MCF 10A (cell line): ENCODE measurements around the gene TFF3. TPM values are rescaled to one million over a fixed set of nuclear protein-coding genes. Genes with fewer than 3 reads are reported as not detected.

ENCODE experiments used
- BruUV-seq: library from RNA; stranded (reverse); fragments of 400-500 nt; replicated peaks from 2 replicates; lab custom pipeline; 2021; lab: Mats Ljungman, UMichigan
- CTCF ChIA-PET: fragments of 300-600 bp; sonication (Branson Sonifier 250); formaldehyde crosslinking; extraction: SDS; loops from one replicate; lab custom pipeline; 2021; ENCODE audit warnings: antibody characterized with exemption, inconsistent platforms; lab: Yijun Ruan, JAX
- POLR2A ChIA-PET: fragments of 300-600, 350-650 bp; sonication (Branson Sonifier 250); formaldehyde crosslinking; extraction: SDS; loops from one replicate; lab custom pipeline; 2020; ENCODE audit warnings: antibody characterized with exemption, inconsistent platforms; lab: Yijun Ruan, JAX
- DNase-seq: peaks from one replicate; pipeline ENCODE4 v3.0.0-alpha.2; 2018; ENCODE audit not compliant: unreplicated experiment
- H3K27ac Mint-ChIP-seq: one replicate; pipeline ENCODE4 v1.8.0; 2022; ENCODE audit warnings: mild to moderate bottlenecking, low read depth, mixed read lengths; ENCODE audit not compliant: unreplicated experiment
- H3K27me3 Mint-ChIP-seq: one replicate; pipeline ENCODE4 v1.8.0; 2022; ENCODE audit warnings: mixed read lengths; ENCODE audit not compliant: insufficient read depth, unreplicated experiment
- H3K36me3 Mint-ChIP-seq: one replicate; pipeline ENCODE4 v1.8.0; 2022; ENCODE audit warnings: mild to moderate bottlenecking, moderate library complexity, mixed read lengths; ENCODE audit not compliant: insufficient read depth, unreplicated experiment
- H3K4me1 Mint-ChIP-seq: one replicate; pipeline ENCODE4 v1.8.0; 2022; ENCODE audit warnings: mixed read lengths; ENCODE audit not compliant: insufficient read depth, unreplicated experiment
- H3K4me3 Mint-ChIP-seq: one replicate; pipeline ENCODE4 v1.8.0; 2022; ENCODE audit warnings: mild to moderate bottlenecking, moderate library complexity, mixed read lengths; ENCODE audit not compliant: unreplicated experiment
- H3K9me3 Mint-ChIP-seq: one replicate; pipeline ENCODE4 v1.8.0; 2022; ENCODE audit warnings: mixed read lengths; ENCODE audit not compliant: unreplicated experiment
- CTCF ChIP-seq: fragments of 200-600 bp; IDR thresholded peaks from one replicate; pipeline ENCODE4 v1.8.0; 2022; ENCODE audit warnings: antibody characterized with exemption, mild to moderate bottlenecking; ENCODE audit not compliant: unreplicated experiment
- intact Hi-C: fragments of 100-400 bp; cut with micrococcal nuclease; formaldehyde crosslinking; loops from 2 replicates; pipeline ENCODE4 v1.14.1; 2022
- total RNA-seq: library from RNA; stranded (reverse); gene quantifications from 2 replicates; pipeline ENCODE4 v1.2.3, GENCODE V29; 2022

The TFF3 gene
- total RNA-seq, 1 experiment from 2014 or later = not detected

DNA sequence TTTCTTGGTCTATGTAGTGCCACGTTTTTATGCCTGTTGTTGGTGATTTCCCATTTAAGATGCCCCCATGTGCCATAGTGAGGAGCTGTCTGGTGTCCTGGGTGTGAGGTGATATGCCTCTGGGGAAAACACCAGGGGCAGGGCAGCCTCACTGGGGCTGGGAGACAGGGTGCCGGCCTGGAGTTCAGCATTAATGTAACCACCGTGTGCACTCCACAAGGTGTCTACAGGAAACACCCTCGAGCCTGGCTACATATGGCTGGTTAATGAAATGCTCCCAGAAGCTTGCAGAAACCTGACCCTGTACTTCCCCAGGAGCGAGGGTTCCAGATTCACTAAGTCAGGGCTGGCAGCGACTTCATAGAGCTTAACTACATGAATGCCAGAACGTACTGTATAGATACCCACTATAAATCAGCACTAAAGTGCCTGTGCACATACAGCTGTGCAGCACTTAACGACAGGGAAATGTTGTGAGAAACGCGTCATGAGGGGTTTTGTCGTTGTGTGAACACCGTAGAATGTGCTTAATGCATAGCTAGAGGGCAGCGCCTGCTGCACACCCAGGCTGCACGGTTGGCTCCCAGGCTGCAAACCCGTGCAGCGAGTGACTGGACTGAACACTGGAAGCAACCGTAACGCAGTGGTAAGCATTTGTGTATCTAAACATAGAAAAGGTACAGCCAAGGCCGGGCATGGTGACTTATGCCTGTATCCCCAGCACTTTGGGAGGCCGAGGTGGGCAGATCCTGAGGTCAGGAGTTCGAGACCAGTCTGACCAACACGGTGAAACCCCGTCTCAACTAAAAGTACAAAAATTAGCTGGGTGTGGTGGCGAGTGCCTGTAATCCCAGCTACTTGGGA is 25.2 kb upstream of the TFF3 start:
- Mint-ChIP-seq H3K27ac (no peak overlapping the region), H3K9me3 (no peaks in the 10 kb centered on the region), H3K4me3 (no peak overlapping the region), H3K27me3 (peaks cover 8% of the 10 kb centered on the region), H3K4me1 (no peaks in the 10 kb centered on the region), H3K36me3 (no peaks in the 10 kb centered on the region)
- intact Hi-C loops = no loop called here
- DNase-seq = no peak
- BruUV-seq = no TSS peak
- no peak for TF ChIP-seq CTCF
- CTCF ChIA-PET = interaction anchor here (0.8 to 1.6 kb wide), 3 partner anchors 24 to 41 kb away, joined by 3 to 5 read pairs (median 3); no protein-coding TSS in a partner anchor
- POLR2A ChIA-PET = no interaction called here

- BruUV-seq = no TSS peak
- H3K4me3 Mint-ChIP-seq = no peak overlapping the region
- POLR2A ChIA-PET = interaction anchor here (0.5 kb wide), 1 partner anchor 19 kb away, joined by 3 read pairs; no protein-coding TSS in a partner anchor
- no peak overlapping the region for H3K27ac Mint-ChIP-seq
- no peak for TF ChIP-seq CTCF
- no peaks in the 10 kb centered on the region for H3K4me1 Mint-ChIP-seq
- no peak for DNase-seq
- H3K27me3 Mint-ChIP-seq = peaks cover 18% of the 10 kb centered on the region
- CTCF ChIA-PET = interaction anchor here (0.6 to 1.6 kb wide), 3 partner anchors 29 to 111 kb away, joined by 3 to 5 read pairs (median 4); no protein-coding TSS in a partner anchor
- no peaks in the 10 kb centered on the region for H3K9me3 Mint-ChIP-seq
- H3K36me3 Mint-ChIP-seq = no peaks in the 10 kb centered on the region
- intact Hi-C loops = no loop called here
These were observed 23.8 kb upstream of the TFF3 start for GRCh38 chr21:42338729-42339715.

- Mint-ChIP-seq H3K4me1 (no peaks in the 10 kb centered on the region), H3K27ac (no peak overlapping the region), H3K27me3 (peaks cover 27% of the 10 kb centered on the region), H3K4me3 (no peak overlapping the region), H3K36me3 (no peaks in the 10 kb centered on the region), H3K9me3 (no peaks in the 10 kb centered on the region)
- intact Hi-C loops = no loop called here
- no TSS peak for BruUV-seq
- POLR2A ChIA-PET = interaction anchor here (0.5 kb wide), 1 partner anchor 19 kb away, joined by 3 read pairs; no protein-coding TSS in a partner anchor
- peak; percentile 48 for DNase-seq
- CTCF ChIA-PET = interaction anchor here (0.6 to 1.6 kb wide), 3 partner anchors 8 to 112 kb away, joined by 3 to 4 read pairs (median 3); no protein-coding TSS in a partner anchor
- no peak for TF ChIP-seq CTCF
These were observed 22.9 kb upstream of the TFF3 start for GRCh38 chr21:42337830-42338728.
